Fibroblast of skin of left biceps (primary cell): ENCODE data around the gene ERF.

Experiments
- DNase-seq, 2 experiments: peaks; one replicate each; pipeline ENCODE4 v3.0.0-alpha.2; 2013; ENCODE audit warnings: low read depth in 2 of 2

ERF gene

GRCh38 chr19:42254089-42254849, 659 bp downstream of the ERF start:
- no peak for DNase-seq

- no peak for DNase-seq
Measured at GRCh38 chr19:42253245-42254088, 1.5 kb downstream of the ERF start.

- DNase-seq = no peak
Measured at GRCh38 chr19:42252365-42253244, 2.3 kb downstream of the ERF start.

GRCh38 chr19:42251572-42252358, 3.2 kb downstream of the ERF start:
- no peak for DNase-seq

- no peak for DNase-seq
Measured at GRCh38 chr19:42250666-42251531, 4.0 kb downstream of the ERF start.

GRCh38 chr19:42250183-42250665, 4.7 kb downstream of the ERF start:
- DNase-seq = no peak

- no peak for DNase-seq
Measured at GRCh38 chr19:42249769-42250168, 5.2 kb downstream of the ERF start.

GRCh38 chr19:42249149-42249750, 5.7 kb downstream of the ERF start:
- no peak for DNase-seq

- no peak for DNase-seq
Measured at GRCh38 chr19:42248270-42249148, 6.4 kb downstream of the ERF start.

GRCh38 chr19:42247640-42248199, 7.2 kb downstream of the ERF start:
- no peak for DNase-seq

GRCh38 chr19:42246922-42247639, 7.8 kb downstream of the ERF start:
- DNase-seq = no peak

GRCh38 chr19:42246143-42246921, 8.6 kb downstream of the ERF start:
- peak in 1 of 2 experiments; percentile 50 for DNase-seq

GRCh38 chr19:42245231-42245630, 9.7 kb downstream of the ERF start:
- DNase-seq = no peak

GRCh38 chr19:42244347-42245220, 10.3 kb downstream of the ERF start:
- DNase-seq = peak; percentile 73 to 74

GRCh38 chr19:42242512-42243409, 12.2 kb downstream of the ERF start, which contains the start of gene GSK3A:
GSK3A (minus strand) TSS chr19:42242602; CDS start chr19:42242465, 137 bp downstream.
- peak; percentile 97 to 98 for DNase-seq
